ENCODE results near the gene COL23A1. TPM values are rescaled to one million over a fixed set of nuclear protein-coding genes. Genes with fewer than 3 reads are reported as not detected.

The COL23A1 gene
- total and polyA plus RNA-seq, 8 donors: 0.52 to 9.5 (median 7.5) TPM

GRCh38 chr5:178467205-178467567 is 123.0 kb downstream of the COL23A1 start:
- DNase-seq (no peak), ATAC-seq (no peak)
- TF ChIP-seq CTCF (IDR thresholded peaks at IDR 0.05): no peak
- Histone ChIP-seq H3K27ac (peak overlapping the region; percentile 44 to 76), H3K27me3 (no peaks in the 10 kb centered on the region), H3K9me3 (no peaks in the 10 kb centered on the region), H3K4me3 (no peak overlapping the region), H3K36me3 (no peaks in the 10 kb centered on the region), H3K4me1 (peaks cover 9 to 32% of the 10 kb centered on the region in 2 donors)
- intact Hi-C loops (cut with DNase I): no loop called here

GRCh38 chr5:178466342-178466741 is 123.9 kb downstream of the COL23A1 start:
- Histone ChIP-seq H3K4me3 (no peak overlapping the region), H3K4me1 (peaks cover 9 to 32% of the 10 kb centered on the region in 2 donors), H3K27ac (no peak overlapping the region), H3K36me3 (no peaks in the 10 kb centered on the region), H3K9me3 (no peaks in the 10 kb centered on the region), H3K27me3 (no peaks in the 10 kb centered on the region)
- DNase-seq (no peak), ATAC-seq (no peak)
- intact Hi-C loops (cut with DNase I): no loop called here
- TF ChIP-seq CTCF (IDR thresholded peaks at IDR 0.05): no peak

GRCh38 chr5:178465861-178466288 is 124.3 kb downstream of the COL23A1 start:
- TF ChIP-seq CTCF (IDR thresholded peaks at IDR 0.05): no peak
- Histone ChIP-seq H3K27me3 (no peaks in the 10 kb centered on the region), H3K9me3 (no peaks in the 10 kb centered on the region), H3K27ac (no peak overlapping the region), H3K4me1 (peaks cover 9 to 32% of the 10 kb centered on the region in 2 donors), H3K4me3 (no peak overlapping the region), H3K36me3 (no peaks in the 10 kb centered on the region)
- ATAC-seq: no peak
- DNase-seq: no peak
- intact Hi-C loops (cut with DNase I): no loop called here

- Histone ChIP-seq H3K4me3 (no peak overlapping the region), H3K36me3 (no peaks in the 10 kb centered on the region), H3K27ac (no peak overlapping the region), H3K27me3 (no peaks in the 10 kb centered on the region), H3K9me3 (no peaks in the 10 kb centered on the region), H3K4me1 (peaks cover 9 to 32% of the 10 kb centered on the region in 2 donors)
- ATAC-seq (no peak), DNase-seq (no peak)
- intact Hi-C loops (cut with DNase I): no loop called here
- no peak for TF ChIP-seq CTCF (IDR thresholded peaks at IDR 0.05)
These were observed 124.8 kb downstream of the COL23A1 start for GRCh38 chr5:178465228-178465860.

GRCh38 chr5:178464431-178465048 is 125.7 kb downstream of the COL23A1 start:
- ATAC-seq (no peak), DNase-seq (no peak)
- Histone ChIP-seq H3K27ac (no peak overlapping the region), H3K4me3 (no peak overlapping the region), H3K36me3 (no peaks in the 10 kb centered on the region), H3K9me3 (no peaks in the 10 kb centered on the region), H3K4me1 (peaks cover 9 to 32% of the 10 kb centered on the region in 2 donors), H3K27me3 (no peaks in the 10 kb centered on the region)
- intact Hi-C loops (cut with DNase I): no loop called here
- no peak for TF ChIP-seq CTCF (IDR thresholded peaks at IDR 0.05)
